Subcutaneous adipose tissue (tissue), 4 donors: ENCODE results near the gene RIT1. TPM values are rescaled to one million over a fixed set of nuclear protein-coding genes. Genes with fewer than 3 reads are reported as not detected.

ENCODE experiments used
- total RNA-seq, 4 donors: library from RNA; depleted of rRNA; stranded (reverse); fragments of >200 nt; gene quantifications; one replicate each; pipeline ENCODE4 v1.1.0, GENCODE V29; 2016
- TF ChIP-seq, protein P1 (sequence below): fragments of 450-650 bp; IDR thresholded peaks from one replicate; pipeline ENCODE4 v1.5.1; 2016; ENCODE audit warnings: low read depth, mild to moderate bottlenecking, control low read depth, antibody characterized with exemption, moderate library complexity

Gene RIT1
- total RNA-seq, 4 donors from 2014 or later, result 24.3 to 40.1 (median 28.4) TPM

DNA sequence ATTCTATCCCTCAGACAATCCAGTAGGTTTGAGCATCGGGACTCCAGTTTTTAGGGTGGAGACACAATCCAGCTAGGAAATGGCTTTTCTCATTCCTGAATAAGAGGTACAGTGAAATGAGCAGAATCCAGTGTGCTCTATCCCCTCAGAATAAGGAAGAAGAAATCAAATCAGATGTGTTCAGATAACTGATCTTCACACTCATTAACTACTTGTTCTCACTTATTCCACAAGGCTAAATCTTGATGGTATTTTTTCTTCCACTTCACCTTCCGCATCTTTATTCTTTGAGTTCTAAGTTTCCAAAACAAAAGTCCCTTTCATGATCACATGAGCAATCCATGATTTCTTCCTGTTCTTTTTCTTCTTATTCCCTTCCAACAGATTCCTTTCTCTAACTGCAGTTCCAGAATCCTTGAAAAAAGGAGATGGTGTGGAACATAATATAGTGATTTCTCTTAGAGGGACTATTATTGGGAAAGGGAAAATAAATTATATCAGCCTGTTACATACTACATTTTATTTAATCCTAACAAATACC lies 50.1 kb downstream of the RIT1 start:
- TF ChIP-seq, protein P1, sequence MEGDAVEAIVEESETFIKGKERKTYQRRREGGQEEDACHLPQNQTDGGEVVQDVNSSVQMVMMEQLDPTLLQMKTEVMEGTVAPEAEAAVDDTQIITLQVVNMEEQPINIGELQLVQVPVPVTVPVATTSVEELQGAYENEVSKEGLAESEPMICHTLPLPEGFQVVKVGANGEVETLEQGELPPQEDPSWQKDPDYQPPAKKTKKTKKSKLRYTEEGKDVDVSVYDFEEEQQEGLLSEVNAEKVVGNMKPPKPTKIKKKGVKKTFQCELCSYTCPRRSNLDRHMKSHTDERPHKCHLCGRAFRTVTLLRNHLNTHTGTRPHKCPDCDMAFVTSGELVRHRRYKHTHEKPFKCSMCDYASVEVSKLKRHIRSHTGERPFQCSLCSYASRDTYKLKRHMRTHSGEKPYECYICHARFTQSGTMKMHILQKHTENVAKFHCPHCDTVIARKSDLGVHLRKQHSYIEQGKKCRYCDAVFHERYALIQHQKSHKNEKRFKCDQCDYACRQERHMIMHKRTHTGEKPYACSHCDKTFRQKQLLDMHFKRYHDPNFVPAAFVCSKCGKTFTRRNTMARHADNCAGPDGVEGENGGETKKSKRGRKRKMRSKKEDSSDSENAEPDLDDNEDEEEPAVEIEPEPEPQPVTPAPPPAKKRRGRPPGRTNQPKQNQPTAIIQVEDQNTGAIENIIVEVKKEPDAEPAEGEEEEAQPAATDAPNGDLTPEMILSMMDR, result no peak

DNA sequence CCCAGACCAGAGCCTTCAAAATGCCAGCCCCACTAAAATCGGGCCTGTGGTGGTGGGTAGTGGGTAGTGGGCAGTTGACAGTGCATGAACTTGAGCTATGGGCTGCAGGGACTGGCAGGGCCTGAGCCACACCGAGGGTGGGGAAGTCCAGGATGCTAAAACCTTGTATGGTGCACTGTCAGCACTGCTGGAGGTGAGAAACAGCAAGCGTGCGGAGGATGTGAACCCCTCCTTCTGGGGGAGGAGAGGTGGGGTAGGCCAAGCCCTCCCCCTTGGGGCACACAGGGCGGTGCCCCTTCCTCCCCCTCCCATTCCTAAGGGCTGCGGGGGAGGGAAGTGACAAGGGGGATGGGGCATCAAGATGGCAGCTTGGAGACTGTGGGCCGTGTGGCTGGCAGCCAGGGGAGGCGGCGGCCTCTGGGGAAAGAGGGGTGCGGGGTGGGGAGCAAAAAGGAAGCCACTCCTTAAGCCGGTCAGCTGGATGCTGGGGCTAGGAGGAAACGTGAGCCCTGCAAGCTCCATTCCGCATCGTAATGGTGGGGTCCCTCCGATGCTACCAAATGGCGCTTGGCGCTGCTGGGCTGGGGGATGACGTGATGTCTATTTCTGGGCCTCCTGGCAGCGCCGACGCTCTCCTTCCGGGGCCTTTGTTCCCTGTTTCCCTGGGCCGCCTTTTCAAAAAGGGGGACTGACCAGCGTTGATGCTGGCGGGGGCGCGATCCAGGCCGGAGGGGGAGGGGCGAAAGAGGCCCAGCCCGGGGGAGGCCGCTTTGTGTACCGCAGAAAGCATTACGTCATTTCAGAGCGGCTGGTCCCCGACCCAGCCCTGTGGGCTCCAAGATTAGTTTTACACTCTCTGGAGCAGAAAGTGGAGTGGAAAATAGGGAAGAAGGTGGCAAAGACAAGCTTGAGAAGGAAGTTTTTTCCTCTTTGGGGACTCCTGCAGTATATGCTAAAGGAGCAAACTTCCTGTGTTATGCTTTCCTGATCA lies 51.0 kb downstream of the RIT1 start:
- TF ChIP-seq, protein P1, result no peak

DNA sequence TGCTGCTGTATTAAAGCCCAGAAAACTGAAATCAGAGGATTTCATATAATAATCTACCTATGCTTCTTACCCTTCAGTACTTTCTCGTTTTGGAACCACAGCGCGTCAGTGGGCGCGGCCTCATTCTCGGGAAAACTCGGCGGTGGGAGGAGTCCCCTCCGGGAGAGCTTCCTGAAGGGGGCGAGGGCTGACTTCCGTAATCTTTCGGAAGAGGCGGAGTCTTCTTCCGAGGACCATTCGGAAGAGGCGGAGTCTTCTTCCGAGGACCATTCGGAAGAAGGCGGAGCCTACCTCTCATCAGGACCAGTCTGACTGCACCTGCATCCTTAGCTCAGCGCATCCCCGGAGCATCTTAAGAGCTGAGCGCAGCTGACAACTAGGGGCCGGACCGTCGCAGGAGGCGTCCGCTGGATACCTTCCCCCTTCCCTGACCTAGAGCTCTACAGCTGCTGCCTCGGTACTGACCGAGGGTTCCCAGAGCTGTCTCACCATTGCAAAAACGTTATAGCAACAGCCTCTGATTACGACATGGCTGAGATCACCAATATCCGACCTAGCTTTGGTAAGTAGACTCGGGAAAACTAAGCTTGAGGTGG lies 51.8 kb downstream of the RIT1 start, which contains the start of gene SYT11:
Gene SYT11 (plus strand): TSS at position 334 of the 596 bp plus-strand sequence. CDS start 195 bp downstream, at position 529.
- TF ChIP-seq, protein P1, result no peak

- TF ChIP-seq, protein P1, result no peak
These were observed 52.3 kb downstream of the RIT1 start for GRCh38 chr1:155858800-155859233.

DNA sequence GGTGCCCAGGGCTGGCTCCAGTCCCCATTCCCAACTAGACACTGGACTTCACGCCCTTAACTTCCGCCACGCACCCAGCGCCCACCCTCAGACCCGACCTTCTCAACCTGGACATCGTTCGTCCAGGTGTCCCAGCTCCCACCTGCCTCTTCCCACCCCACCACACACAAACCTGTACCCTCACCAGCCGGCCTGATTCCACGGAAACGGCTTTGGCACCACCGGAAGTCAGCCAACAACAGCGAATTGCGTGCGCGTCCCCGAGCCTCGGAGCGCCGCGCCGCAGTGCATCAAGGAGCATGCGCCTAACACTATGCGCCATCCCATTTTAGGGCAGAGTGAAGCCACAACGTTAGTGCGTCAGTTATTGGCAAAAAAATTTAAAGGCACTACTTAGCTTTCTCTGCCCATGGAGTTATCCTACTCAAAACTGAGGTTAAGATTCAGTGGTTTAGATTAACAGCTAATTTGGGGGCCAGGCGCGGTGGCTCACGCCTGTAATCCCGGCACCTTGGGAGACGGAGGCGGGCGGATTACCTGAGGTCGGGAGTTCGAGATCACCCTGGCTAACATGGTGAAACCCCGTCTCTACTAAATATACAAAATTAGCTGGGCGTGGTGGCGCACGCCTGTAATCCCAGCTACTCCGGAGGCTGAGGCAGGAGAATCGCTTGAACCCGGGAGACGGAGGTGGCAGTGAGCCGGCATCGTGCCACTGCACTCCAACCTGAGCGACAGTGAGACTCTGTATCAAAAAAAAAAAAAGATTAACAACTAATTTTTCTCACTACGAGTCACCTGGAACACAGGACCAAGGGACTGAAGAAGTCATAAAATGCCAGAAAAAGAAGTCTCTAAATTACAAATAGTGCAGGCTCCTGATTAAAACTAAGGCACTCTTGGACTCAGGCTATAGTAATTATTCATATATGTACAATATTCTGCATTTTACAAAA lies 53.9 kb downstream of the RIT1 start, which contains the start of gene GON4L:
Gene GON4L (minus strand): TSS at position 240 of the 956 bp plus-strand sequence. CDS start 3,434 bp downstream, outside the sequence.
- TF ChIP-seq, protein P1, result no peak

DNA sequence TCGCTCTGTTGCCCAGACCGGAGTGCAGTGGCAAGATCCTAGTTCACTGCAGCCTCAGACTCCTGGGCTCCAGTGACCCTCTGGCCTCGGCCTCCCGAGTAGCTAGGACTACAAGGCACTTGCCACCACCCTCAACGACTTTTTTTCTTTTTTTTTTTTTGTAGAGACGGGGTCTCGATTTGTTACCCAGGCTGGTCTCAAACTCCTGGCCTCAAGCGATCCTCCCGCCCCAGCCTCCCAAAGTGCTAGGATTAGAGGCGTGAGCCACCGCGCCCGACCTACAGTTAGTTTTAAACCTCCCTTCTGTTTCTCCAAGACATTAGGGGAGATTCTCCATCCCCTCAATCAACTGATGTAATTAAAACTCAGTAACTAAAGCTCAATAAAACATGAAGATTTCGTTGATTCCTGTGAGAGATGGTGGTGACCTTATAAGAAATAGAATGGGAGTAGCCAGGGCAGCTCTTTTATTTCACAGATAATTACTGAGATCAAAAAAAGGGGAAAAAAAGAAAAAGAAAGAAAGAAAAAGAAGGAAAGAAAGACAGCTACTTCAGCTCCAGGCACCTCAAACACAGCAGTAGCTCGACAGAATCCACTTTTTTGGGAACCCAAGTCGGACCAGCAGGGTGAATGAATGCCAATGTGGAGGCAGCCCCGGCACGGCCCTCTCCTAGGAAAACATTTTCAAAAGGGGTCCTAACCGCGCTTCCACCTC lies 54.7 kb downstream of the RIT1 start:
- TF ChIP-seq, protein P1, result no peak
